ENCODE measurements around the gene PASK. TPM values are rescaled to one million over a fixed set of nuclear protein-coding genes. Genes with fewer than 3 reads are reported as not detected.

Gene PASK
- total RNA-seq, 1 experiment from 2014 or later = 51.6 TPM

DNA sequence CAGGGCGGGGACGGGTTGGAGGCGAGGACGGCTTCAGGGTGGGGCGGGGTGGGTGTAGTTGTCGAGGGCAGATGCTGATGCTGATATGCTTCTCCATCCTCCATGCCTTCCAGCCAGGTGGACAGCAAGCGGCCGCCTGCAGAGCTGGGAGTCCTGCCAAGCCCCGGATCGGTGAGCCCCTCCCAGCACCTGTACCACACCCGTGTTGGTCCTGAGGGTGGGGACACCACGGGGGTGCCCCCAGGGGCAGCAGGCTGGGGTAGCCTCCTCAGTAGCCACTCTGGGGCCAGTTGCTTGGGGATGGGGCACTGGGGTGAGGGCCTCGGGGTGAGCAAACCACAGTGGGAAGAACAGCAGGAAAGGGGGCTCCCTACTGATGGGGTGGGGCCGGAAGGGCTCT is 41.8 kb upstream of the PASK start:
- Histone ChIP-seq H3K4me3 (ENCODE audit: low read depth in 2 of 2, low read length in 2 of 2) (no peak overlapping the region), H3K4me1 (ENCODE audit: control insufficient read depth, insufficient read depth, low read length) (no peaks in the 10 kb centered on the region; the same call in 1 of the 2 replicates), H3K36me3 (ENCODE audit: control insufficient read depth, insufficient read depth, low read length) (no peaks in the 10 kb centered on the region), H3K27ac (ENCODE audit: low read length) (no peak overlapping the region), H3K27me3 (ENCODE audit: control insufficient read depth, insufficient read depth, low read length) (no peaks in the 10 kb centered on the region), H3K9me3 (ENCODE audit: control insufficient read depth, insufficient read depth, low read depth, low read length) (no peaks in the 10 kb centered on the region)
- TF ChIP-seq, protein P1, sequence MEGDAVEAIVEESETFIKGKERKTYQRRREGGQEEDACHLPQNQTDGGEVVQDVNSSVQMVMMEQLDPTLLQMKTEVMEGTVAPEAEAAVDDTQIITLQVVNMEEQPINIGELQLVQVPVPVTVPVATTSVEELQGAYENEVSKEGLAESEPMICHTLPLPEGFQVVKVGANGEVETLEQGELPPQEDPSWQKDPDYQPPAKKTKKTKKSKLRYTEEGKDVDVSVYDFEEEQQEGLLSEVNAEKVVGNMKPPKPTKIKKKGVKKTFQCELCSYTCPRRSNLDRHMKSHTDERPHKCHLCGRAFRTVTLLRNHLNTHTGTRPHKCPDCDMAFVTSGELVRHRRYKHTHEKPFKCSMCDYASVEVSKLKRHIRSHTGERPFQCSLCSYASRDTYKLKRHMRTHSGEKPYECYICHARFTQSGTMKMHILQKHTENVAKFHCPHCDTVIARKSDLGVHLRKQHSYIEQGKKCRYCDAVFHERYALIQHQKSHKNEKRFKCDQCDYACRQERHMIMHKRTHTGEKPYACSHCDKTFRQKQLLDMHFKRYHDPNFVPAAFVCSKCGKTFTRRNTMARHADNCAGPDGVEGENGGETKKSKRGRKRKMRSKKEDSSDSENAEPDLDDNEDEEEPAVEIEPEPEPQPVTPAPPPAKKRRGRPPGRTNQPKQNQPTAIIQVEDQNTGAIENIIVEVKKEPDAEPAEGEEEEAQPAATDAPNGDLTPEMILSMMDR (IDR thresholded peaks at IDR 0.05) = no peak
- TF ChIP-seq, protein P2, sequence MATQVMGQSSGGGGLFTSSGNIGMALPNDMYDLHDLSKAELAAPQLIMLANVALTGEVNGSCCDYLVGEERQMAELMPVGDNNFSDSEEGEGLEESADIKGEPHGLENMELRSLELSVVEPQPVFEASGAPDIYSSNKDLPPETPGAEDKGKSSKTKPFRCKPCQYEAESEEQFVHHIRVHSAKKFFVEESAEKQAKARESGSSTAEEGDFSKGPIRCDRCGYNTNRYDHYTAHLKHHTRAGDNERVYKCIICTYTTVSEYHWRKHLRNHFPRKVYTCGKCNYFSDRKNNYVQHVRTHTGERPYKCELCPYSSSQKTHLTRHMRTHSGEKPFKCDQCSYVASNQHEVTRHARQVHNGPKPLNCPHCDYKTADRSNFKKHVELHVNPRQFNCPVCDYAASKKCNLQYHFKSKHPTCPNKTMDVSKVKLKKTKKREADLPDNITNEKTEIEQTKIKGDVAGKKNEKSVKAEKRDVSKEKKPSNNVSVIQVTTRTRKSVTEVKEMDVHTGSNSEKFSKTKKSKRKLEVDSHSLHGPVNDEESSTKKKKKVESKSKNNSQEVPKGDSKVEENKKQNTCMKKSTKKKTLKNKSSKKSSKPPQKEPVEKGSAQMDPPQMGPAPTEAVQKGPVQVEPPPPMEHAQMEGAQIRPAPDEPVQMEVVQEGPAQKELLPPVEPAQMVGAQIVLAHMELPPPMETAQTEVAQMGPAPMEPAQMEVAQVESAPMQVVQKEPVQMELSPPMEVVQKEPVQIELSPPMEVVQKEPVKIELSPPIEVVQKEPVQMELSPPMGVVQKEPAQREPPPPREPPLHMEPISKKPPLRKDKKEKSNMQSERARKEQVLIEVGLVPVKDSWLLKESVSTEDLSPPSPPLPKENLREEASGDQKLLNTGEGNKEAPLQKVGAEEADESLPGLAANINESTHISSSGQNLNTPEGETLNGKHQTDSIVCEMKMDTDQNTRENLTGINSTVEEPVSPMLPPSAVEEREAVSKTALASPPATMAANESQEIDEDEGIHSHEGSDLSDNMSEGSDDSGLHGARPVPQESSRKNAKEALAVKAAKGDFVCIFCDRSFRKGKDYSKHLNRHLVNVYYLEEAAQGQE (IDR thresholded peaks at IDR 0.05; ENCODE audit: insufficient read depth in 1 of 2, low read depth in 2 of 2, low read length in 1 of 2) = no peak
- TF ChIP-seq TCF7L2 (IDR thresholded peaks at IDR 0.05; ENCODE audit: low read depth, low read length) (no peak), POLR2AphosphoS5 (IDR thresholded peaks at IDR 0.05; ENCODE audit: low read depth, low read length) (no peak), SIN3A (IDR thresholded peaks at IDR 0.05; ENCODE audit: borderline replicate concordance, insufficient read depth, low read depth, low read length) (no peak)
- no peak for DNase-seq (ENCODE audit: low read depth, low spot score)
- CTCF ChIA-PET = no interaction called here
- intact Hi-C loops (cut with micrococcal nuclease; ENCODE audit: unreplicated experiment) = no loop called here
- in situ Hi-C loops (cut with HindIII; ENCODE audit: low pct_unique_long_range_greater_than_20kb, low sequenced_read_pairs) = no loop called here
- no TSS peak for BruUV-seq (replicated peaks)
- ATAC-seq = no peak
- POLR2A ChIA-PET = no interaction called here

GRCh38 chr2:241190291-241190981 is 41.2 kb upstream of the PASK start:
- no peaks in the 10 kb centered on the region for H3K9me3 ChIP-seq (ENCODE audit: control insufficient read depth, insufficient read depth, low read depth, low read length)
- H3K36me3 ChIP-seq (ENCODE audit: control insufficient read depth, insufficient read depth, low read length) = no peaks in the 10 kb centered on the region
- H3K4me3 ChIP-seq (ENCODE audit: low read depth in 2 of 2, low read length in 2 of 2) = no peak overlapping the region
- DNase-seq (ENCODE audit: low read depth, low spot score) (no peak), ATAC-seq (peak; percentile 74)
- in situ Hi-C loops (cut with HindIII; ENCODE audit: low pct_unique_long_range_greater_than_20kb, low sequenced_read_pairs) = no loop called here
- intact Hi-C loops (cut with micrococcal nuclease; ENCODE audit: unreplicated experiment) = no loop called here
- ChIA-PET POLR2A (no interaction called here), CTCF (no interaction called here)
- no peaks in the 10 kb centered on the region; the same call in 1 of the 2 replicates for H3K4me1 ChIP-seq (ENCODE audit: control insufficient read depth, insufficient read depth, low read length)
- no peaks in the 10 kb centered on the region for H3K27me3 ChIP-seq (ENCODE audit: control insufficient read depth, insufficient read depth, low read length)
- BruUV-seq (replicated peaks) = no TSS peak
- TF ChIP-seq POLR2AphosphoS5 (IDR thresholded peaks at IDR 0.05; ENCODE audit: low read depth, low read length) (no peak), SIN3A (IDR thresholded peaks at IDR 0.05; ENCODE audit: borderline replicate concordance, insufficient read depth, low read depth, low read length) (no peak)
- TF ChIP-seq, protein P2 (IDR thresholded peaks at IDR 0.05; ENCODE audit: insufficient read depth in 1 of 2, low read depth in 2 of 2, low read length in 1 of 2) = no peak
- H3K27ac ChIP-seq (ENCODE audit: low read length) = no peak overlapping the region
